ENCODE measurements around the gene ATP2B3. TPM values are rescaled to one million over a fixed set of nuclear protein-coding genes. Genes with fewer than 3 reads are reported as not detected.
A peak's percentile ranks its signal among the peaks of the same experiment; 100 is the strongest.

Gene ATP2B3
- total RNA-seq, 1 experiment from 2014 or later, result not detected

GRCh38 chrX:153520287-153520917, 3.0 kb downstream of the ATP2B3 start:
- ChIA-PET POLR2A (no interaction called here), CTCF (interaction anchor here (0.8 to 1.1 kb wide), 2 partner anchors 14 to 19 kb away, joined by 3 to 4 read pairs; no protein-coding TSS in a partner anchor)

GRCh38 chrX:153521034-153521433, 3.6 kb downstream of the ATP2B3 start:
- ChIA-PET POLR2A (no interaction called here), CTCF (interaction anchor here (0.8 kb wide), 1 partner anchor 18 kb away, joined by 4 read pairs; no protein-coding TSS in a partner anchor)
- peak; percentile 24 for DNase-seq (ENCODE audit: unreplicated experiment)
- Mint-ChIP-seq H3K27me3 (ENCODE audit: insufficient read depth, unreplicated experiment) (peaks cover 6% of the 10 kb centered on the region), H3K4me3 (ENCODE audit: unreplicated experiment) (no peak overlapping the region), H3K36me3 (ENCODE audit: insufficient read depth, unreplicated experiment) (no peaks in the 10 kb centered on the region), H3K9me3 (ENCODE audit: unreplicated experiment) (peaks cover 4% of the 10 kb centered on the region), H3K27ac (ENCODE audit: low read depth, unreplicated experiment) (no peak overlapping the region), H3K4me1 (ENCODE audit: insufficient read depth, unreplicated experiment) (no peaks in the 10 kb centered on the region)
- TF ChIP-seq CTCF (IDR thresholded peaks at IDR 0.05; ENCODE audit: unreplicated experiment), result no peak
- BruUV-seq (replicated peaks), result no TSS peak
- intact Hi-C loops (cut with micrococcal nuclease), result no loop called here

More at GRCh38 chrX:153520287-153520917, 3.0 kb downstream of the ATP2B3 start:
- intact Hi-C loops (cut with micrococcal nuclease), result no loop called here
- Mint-ChIP-seq H3K27me3 (ENCODE audit: insufficient read depth, unreplicated experiment) (peaks cover 12% of the 10 kb centered on the region), H3K4me3 (ENCODE audit: unreplicated experiment) (no peak overlapping the region), H3K27ac (ENCODE audit: low read depth, unreplicated experiment) (no peak overlapping the region), H3K36me3 (ENCODE audit: insufficient read depth, unreplicated experiment) (peaks cover 5% of the 10 kb centered on the region), H3K4me1 (ENCODE audit: insufficient read depth, unreplicated experiment) (no peaks in the 10 kb centered on the region), H3K9me3 (ENCODE audit: unreplicated experiment) (peaks cover 9% of the 10 kb centered on the region)
- no peak for TF ChIP-seq CTCF (IDR thresholded peaks at IDR 0.05; ENCODE audit: unreplicated experiment)
- no peak for DNase-seq (ENCODE audit: unreplicated experiment)
- no TSS peak for BruUV-seq (replicated peaks)

- H3K27ac Mint-ChIP-seq (ENCODE audit: low read depth, unreplicated experiment), result no peak overlapping the region
- H3K36me3 Mint-ChIP-seq (ENCODE audit: insufficient read depth, unreplicated experiment), result no peaks in the 10 kb centered on the region
- POLR2A ChIA-PET, result no interaction called here
- no peak overlapping the region for H3K4me3 Mint-ChIP-seq (ENCODE audit: unreplicated experiment)
- BruUV-seq (replicated peaks), result no TSS peak
- H3K4me1 Mint-ChIP-seq (ENCODE audit: insufficient read depth, unreplicated experiment), result no peaks in the 10 kb centered on the region
- CTCF ChIA-PET, result no interaction called here
- H3K9me3 Mint-ChIP-seq (ENCODE audit: unreplicated experiment), result no peaks in the 10 kb centered on the region
- no peak for TF ChIP-seq CTCF (IDR thresholded peaks at IDR 0.05; ENCODE audit: unreplicated experiment)
- DNase-seq (ENCODE audit: unreplicated experiment), result no peak
- intact Hi-C loops (cut with micrococcal nuclease), result no loop called here
- no peaks in the 10 kb centered on the region for H3K27me3 Mint-ChIP-seq (ENCODE audit: insufficient read depth, unreplicated experiment)
Observed at GRCh38 chrX:153522259-153522658, 4.8 kb downstream of the ATP2B3 start.

- no peak for TF ChIP-seq CTCF (IDR thresholded peaks at IDR 0.05; ENCODE audit: unreplicated experiment)
- Mint-ChIP-seq H3K4me3 (ENCODE audit: unreplicated experiment) (no peak overlapping the region), H3K4me1 (ENCODE audit: insufficient read depth, unreplicated experiment) (no peaks in the 10 kb centered on the region), H3K27me3 (ENCODE audit: insufficient read depth, unreplicated experiment) (no peaks in the 10 kb centered on the region), H3K36me3 (ENCODE audit: insufficient read depth, unreplicated experiment) (no peaks in the 10 kb centered on the region), H3K9me3 (ENCODE audit: unreplicated experiment) (no peaks in the 10 kb centered on the region), H3K27ac (ENCODE audit: low read depth, unreplicated experiment) (no peak overlapping the region)
- ChIA-PET POLR2A (no interaction called here), CTCF (interaction anchor here (1.1 to 1.2 kb wide), 2 partner anchors 16 to 17 kb away, joined by 4 read pairs; no protein-coding TSS in a partner anchor)
- no TSS peak for BruUV-seq (replicated peaks)
- intact Hi-C loops (cut with micrococcal nuclease), result no loop called here
- no peak for DNase-seq (ENCODE audit: unreplicated experiment)
Observed at GRCh38 chrX:153523269-153523668, 5.8 kb downstream of the ATP2B3 start.
